ENCODE results near the gene UBN2. TPM values are rescaled to one million over a fixed set of nuclear protein-coding genes. Genes with fewer than 3 reads are reported as not detected.

UBN2 gene
- total RNA-seq, 1 donor from 2014 or later, result 34.9 TPM

DNA sequence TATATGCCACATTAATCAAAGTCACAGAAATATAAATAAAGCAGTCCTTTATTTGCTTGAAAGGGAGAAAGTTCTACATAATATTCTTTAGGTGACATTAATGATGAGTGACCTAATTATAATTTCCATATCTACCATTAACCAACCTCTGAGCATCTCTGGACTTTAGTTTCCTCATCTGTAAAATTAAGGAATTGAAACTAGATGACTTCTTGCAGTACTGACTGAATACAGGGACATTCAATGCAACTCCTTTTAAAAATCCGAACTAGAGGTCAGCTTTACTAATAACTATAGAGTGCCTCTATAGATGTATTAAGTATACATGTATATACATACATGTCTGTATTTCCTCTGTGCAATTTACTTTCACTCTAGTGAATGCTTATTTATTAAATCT, 114.0 kb downstream of the UBN2 start:
- peaks cover 11% of the 10 kb centered on the region for H3K27me3 Mint-ChIP-seq (ENCODE audit: unreplicated experiment)
- peaks cover 4% of the 10 kb centered on the region for H3K4me1 Mint-ChIP-seq (ENCODE audit: low read depth, unreplicated experiment)
- no peak overlapping the region for H3K27ac Mint-ChIP-seq (ENCODE audit: unreplicated experiment)
- peaks cover 14% of the 10 kb centered on the region for H3K9me3 Mint-ChIP-seq (ENCODE audit: unreplicated experiment)
- peaks cover 5% of the 10 kb centered on the region for H3K36me3 Mint-ChIP-seq (ENCODE audit: unreplicated experiment)
- no peak overlapping the region for H3K4me3 Mint-ChIP-seq (ENCODE audit: unreplicated experiment)
- no peak for DNase-seq
- TF ChIP-seq, protein P1, sequence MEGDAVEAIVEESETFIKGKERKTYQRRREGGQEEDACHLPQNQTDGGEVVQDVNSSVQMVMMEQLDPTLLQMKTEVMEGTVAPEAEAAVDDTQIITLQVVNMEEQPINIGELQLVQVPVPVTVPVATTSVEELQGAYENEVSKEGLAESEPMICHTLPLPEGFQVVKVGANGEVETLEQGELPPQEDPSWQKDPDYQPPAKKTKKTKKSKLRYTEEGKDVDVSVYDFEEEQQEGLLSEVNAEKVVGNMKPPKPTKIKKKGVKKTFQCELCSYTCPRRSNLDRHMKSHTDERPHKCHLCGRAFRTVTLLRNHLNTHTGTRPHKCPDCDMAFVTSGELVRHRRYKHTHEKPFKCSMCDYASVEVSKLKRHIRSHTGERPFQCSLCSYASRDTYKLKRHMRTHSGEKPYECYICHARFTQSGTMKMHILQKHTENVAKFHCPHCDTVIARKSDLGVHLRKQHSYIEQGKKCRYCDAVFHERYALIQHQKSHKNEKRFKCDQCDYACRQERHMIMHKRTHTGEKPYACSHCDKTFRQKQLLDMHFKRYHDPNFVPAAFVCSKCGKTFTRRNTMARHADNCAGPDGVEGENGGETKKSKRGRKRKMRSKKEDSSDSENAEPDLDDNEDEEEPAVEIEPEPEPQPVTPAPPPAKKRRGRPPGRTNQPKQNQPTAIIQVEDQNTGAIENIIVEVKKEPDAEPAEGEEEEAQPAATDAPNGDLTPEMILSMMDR (IDR thresholded peaks at IDR 0.05; ENCODE audit: partially characterized antibody, unreplicated experiment), result no peak

DNA sequence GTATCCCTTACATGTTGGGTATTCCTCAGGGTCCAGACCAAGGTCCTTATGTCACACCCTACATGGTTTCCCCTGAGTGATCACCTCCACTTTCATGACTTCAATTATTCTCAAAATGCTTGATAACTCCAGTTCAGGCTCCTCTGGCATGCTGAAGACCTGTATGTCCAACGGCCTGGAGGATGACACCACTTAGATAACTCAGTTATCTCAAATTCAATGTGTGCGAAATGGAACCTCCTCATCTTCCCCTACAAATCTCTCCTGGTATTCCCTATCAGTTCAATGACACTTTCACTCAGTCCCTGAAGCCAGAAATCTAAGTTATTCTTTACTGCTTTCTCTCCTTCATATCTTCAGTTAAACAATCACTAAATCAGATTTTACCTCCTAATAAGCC, 120.0 kb downstream of the UBN2 start:
- Mint-ChIP-seq H3K4me1 (ENCODE audit: low read depth, unreplicated experiment) (no peaks in the 10 kb centered on the region), H3K27ac (ENCODE audit: unreplicated experiment) (no peak overlapping the region), H3K27me3 (ENCODE audit: unreplicated experiment) (no peaks in the 10 kb centered on the region), H3K9me3 (ENCODE audit: unreplicated experiment) (no peaks in the 10 kb centered on the region), H3K4me3 (ENCODE audit: unreplicated experiment) (no peak overlapping the region), H3K36me3 (ENCODE audit: unreplicated experiment) (no peaks in the 10 kb centered on the region)
- TF ChIP-seq, protein P1 (IDR thresholded peaks at IDR 0.05; ENCODE audit: partially characterized antibody, unreplicated experiment), result no peak
- DNase-seq, result no peak

DNA sequence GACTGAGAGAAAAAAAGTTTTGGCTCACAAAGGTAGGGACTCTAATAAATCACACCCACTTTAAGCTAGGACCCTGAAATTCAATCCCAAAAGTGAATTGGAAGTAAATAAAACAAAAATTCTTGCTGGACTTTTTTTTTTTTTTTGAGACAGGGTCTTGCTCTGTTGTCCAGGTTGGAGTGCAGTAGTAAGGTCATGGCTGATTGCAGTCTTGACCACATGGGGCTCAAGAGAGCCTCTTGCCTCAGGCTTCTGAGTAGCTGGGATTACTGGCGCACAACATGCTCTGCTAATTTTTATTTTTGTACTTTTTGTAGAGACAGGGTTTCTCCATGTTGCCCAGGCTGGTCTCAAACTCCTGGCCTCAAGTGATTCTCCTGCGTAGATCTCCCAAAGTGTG, 123.7 kb downstream of the UBN2 start:
- H3K27ac Mint-ChIP-seq (ENCODE audit: unreplicated experiment), result no peak overlapping the region
- H3K4me1 Mint-ChIP-seq (ENCODE audit: low read depth, unreplicated experiment), result no peaks in the 10 kb centered on the region
- H3K27me3 Mint-ChIP-seq (ENCODE audit: unreplicated experiment), result peaks cover 3% of the 10 kb centered on the region
- peaks cover 6% of the 10 kb centered on the region for H3K9me3 Mint-ChIP-seq (ENCODE audit: unreplicated experiment)
- DNase-seq, result no peak
- no peak overlapping the region for H3K4me3 Mint-ChIP-seq (ENCODE audit: unreplicated experiment)
- TF ChIP-seq, protein P1 (IDR thresholded peaks at IDR 0.05; ENCODE audit: partially characterized antibody, unreplicated experiment), result no peak
- H3K36me3 Mint-ChIP-seq (ENCODE audit: unreplicated experiment), result no peaks in the 10 kb centered on the region

DNA sequence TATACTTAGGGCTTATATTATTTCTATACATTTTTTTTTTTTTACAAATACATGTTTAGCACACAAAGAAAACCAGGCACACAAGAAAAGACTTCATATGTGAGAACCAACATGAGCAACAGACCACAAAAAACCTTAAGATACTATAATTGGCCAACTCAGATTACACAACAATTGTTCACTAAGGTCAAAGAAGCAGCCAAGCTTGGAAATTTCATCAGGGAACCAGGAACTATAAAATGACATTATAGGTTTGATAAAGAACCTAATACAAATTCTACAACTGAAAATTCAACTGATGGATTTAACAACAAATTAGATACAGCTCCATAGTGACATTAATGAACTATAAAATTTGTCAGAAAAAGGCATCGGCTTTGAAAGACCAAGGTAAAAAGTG, 124.3 kb downstream of the UBN2 start:
- no peak overlapping the region for H3K27ac Mint-ChIP-seq (ENCODE audit: unreplicated experiment)
- no peaks in the 10 kb centered on the region for H3K36me3 Mint-ChIP-seq (ENCODE audit: unreplicated experiment)
- H3K9me3 Mint-ChIP-seq (ENCODE audit: unreplicated experiment), result peaks cover 7% of the 10 kb centered on the region
- no peak overlapping the region for H3K4me3 Mint-ChIP-seq (ENCODE audit: unreplicated experiment)
- H3K4me1 Mint-ChIP-seq (ENCODE audit: low read depth, unreplicated experiment), result no peaks in the 10 kb centered on the region
- H3K27me3 Mint-ChIP-seq (ENCODE audit: unreplicated experiment), result peaks cover 3% of the 10 kb centered on the region
- TF ChIP-seq, protein P1 (IDR thresholded peaks at IDR 0.05; ENCODE audit: partially characterized antibody, unreplicated experiment), result no peak
- no peak for DNase-seq

Other genes with a start within 250 kb of the UBN2 start
- 40.2 TPM for gene KIAA1549, start 249.8 kb upstream of the UBN2 start, total RNA-seq (ENCODE audit: unreplicated experiment)
- gene ZC3HAV1L, start 195.2 kb upstream of the UBN2 start, total RNA-seq (ENCODE audit: unreplicated experiment), result 5.8 TPM
- 13.5 TPM for gene ZC3HAV1, start 121.5 kb upstream of the UBN2 start, total RNA-seq (ENCODE audit: unreplicated experiment)
- 40.1 TPM for gene FMC1, start 110.1 kb downstream of the UBN2 start, total RNA-seq (ENCODE audit: unreplicated experiment)
- gene LUC7L2, start 128.7 kb downstream of the UBN2 start, total RNA-seq (ENCODE audit: unreplicated experiment), result 83.4 TPM